ENCODE measurements around the gene ZSWIM5.
"Not testable (repeated sequence)": the region's sequence is repeated elsewhere in the genome, so short reads cannot be mapped to it uniquely, and the experiment has no call there.

The ZSWIM5 gene

DNA sequence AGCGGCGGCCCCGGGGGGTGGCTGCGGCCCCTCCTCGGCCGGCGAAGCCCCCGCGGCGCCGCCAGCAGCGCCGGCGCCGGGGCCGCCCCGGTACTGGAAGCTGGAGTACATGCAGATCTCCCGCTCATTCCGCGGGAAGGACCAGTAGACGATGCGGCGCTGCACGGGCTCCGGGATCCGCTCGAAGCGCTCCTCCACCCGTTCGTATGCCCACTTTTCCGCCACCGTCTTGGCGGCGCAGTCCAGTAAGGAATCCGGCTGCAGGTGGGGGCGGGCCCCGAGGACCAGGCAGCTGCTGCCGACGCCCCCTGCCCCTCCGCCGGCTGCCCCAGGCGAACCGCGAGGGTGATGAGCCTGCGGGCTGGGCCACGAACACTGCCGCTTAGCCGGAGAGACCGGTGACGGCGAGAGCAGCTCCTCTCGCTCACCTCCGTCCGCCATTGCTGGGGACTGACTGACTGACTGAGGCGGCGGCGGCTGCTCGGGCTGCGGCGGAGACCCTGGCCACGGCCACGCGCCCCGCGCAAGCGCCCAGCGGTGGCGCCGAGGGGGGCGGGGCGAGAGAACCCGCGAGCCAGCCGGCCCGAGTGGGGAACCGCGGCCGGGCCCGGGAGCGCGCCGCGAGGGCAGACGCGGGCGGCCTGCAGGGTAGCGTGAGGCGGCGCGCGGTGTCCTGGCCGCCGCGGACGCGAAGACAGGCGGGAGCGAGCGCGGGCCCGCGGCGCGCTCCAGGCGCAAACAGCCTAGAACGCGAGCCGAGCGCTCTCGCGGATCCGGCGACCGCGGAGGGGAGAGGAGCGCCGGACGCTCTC is at the start of gene ZSWIM5:
Gene ZSWIM5, minus strand, starts transcription at position 696 of the 812 bp plus-strand sequence. Its CDS starts 255 bp downstream, at position 441.
- peak; percentile 78 for DNase-seq

DNA sequence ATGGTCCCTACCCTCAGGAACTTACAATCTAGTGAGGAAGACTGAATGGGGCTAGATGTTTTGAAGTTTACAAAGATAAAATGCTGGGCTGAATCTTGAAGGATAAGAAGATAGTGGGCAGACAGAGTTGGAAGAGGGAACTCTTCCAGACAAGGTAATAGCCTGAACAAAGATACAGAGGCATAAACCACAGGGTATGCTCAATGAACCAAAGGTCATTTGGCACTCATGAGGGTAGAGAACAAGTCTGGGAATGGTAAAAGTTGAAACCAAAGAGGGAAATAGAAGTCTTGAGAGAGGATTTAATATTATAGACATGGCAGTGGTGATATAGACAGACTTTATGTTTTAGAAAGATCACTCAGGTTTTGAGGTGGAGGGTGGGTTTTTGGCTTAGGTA is 48.1 kb upstream of the ZSWIM5 start:
- no peak for DNase-seq

DNA sequence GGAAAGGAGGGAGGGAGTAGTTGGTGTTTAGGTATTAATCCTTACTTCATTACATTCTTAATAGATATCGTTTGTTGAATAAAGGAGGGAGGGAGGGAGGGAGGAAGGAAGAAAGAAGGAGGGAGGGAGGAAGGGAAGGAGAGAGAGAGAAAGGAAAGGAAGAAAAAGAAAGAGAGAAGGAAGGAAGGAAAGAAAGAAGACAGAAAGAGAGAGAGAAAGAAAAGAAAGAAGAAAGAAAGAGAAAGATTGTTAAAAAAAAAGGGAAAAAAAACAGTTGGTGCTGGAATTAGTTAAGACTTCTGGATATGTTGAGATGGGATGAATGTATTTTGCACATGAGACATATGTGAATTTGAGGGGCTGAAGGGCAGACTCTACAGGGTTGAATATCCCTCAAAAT is 44.1 kb upstream of the ZSWIM5 start:
- no peak for DNase-seq

DNA sequence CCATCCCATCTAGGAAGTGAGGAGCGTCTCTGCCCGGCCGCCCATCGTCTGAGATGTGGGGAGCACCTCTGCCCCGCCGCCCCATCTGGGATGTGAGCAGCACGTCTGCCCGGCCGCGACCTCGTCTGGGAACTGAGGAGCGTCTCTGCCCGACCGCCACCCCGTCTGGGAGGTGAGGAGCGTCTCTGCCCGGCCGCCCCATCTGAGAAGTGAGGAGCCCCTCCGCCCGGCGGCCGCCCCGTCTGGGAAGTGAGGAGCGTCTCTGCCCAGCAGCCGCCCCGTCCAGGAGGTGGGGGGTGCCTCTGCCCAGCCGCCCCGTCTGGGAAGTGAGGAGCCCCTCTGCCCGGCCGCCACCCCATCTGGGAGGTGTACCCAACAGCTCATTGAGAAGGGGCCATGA is 41.6 kb upstream of the ZSWIM5 start:
- DNase-seq = not testable (repeated sequence)

DNA sequence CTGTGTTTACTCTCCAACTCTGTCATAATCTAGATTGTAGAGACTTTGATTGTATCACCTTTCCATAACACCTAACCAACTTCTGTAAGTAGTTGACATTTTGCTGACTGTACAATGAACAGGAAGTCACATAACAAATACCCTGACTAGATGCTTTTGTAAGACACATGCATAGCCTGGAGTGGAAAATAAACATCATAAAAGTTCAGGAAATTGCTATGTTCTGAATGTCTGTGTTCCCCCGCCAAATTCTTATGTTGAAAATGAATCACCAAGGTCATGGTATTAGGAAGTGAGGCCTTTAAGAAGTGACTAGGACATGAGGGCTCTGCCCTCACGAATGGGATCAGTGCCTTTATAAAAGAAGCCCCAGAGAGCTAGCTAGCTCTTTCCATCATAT is 40.4 kb upstream of the ZSWIM5 start:
- no peak for DNase-seq

DNA sequence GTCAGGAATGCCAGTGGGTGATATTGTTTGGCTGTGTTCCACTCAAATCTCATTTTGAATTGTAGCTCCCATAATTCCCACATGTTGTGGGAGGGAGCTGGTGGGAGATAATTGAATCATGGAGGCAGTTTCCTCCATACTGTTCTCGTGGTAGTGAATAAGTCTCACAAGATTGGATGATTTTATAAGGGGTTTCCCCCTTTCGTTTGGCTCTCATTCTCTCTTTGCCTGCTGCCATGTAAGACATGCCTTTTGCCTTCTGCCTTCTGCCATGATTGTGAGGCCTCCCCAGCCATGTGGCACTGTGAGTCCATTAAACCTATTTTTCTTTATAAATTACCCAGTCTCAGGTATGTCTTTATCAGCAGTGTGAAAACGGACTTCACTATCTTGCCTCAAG is 40.0 kb upstream of the ZSWIM5 start:
- DNase-seq = not testable (repeated sequence)

DNA sequence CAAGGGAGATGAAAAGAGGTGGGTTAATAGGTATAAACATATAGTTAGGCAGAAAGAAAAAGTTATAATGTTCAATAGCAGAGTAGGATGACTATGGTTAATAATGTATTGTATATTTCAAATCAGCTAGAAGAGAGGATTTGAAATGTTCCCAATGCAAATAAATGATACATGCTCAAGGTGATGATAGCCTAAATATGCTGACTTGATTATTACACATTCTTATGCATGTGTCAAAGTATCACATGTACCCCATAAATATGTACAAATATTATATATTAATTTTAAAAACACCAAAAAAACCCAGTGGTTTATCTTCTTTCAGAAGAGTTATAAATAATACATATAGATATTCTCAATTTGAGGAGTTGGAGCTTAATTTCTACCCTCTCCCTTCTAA is 38.3 kb upstream of the ZSWIM5 start:
- no peak for DNase-seq

DNA sequence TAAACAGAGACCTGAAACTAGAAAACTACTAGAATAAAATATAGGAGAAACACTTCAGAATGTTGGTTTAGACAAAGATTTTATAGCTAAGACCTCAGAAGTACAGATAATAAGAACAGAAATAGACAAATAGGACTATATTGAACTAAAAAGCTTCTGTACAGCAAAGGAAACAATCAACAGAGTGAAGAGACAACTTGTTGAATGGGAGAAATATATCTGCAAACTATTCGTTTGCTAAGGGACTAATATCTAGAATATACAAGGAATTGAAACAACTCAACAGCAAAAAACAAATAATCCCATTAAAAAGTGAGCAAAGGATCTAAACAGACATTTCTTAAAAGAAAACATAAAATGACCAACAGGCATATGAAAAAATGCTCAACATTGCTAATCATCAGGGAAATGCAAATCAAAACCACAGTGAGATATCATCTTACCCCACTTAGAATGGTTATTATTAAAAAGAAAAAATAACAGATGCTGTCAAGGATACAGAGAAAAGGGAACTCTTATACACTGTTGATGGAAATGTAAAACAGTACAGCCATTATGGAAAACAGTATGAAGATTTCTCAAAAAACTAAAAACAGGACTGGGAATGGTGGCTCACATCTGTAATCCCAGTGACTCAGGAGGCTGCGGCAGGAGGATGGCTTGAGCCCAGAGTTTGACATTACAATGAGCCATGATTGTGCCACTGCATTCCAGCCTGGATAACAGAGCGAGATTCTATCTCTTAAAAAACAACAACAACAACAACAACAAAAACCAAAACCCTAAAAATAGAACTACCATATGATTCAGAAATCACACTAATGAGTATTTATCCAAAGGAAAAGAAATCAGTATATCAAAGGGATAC is 37.3 kb upstream of the ZSWIM5 start:
- DNase-seq = no peak

DNA sequence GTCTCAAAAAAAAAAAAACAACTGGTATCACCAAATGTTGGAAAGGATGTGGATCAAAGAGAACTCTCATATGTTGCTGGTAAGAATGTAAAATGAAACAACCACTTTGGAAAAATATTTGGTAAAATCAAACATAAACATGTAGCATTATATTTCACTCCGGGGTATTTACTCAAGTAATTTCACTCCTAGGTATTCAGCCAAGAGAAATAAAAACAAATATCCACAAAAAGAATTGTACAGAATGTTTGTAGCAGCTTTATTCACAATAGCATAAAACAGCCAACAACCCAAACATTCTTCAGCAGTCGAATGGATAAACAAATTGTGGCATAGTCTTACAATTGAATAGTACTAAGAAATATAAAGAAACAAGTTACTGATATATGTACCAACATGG is 32.4 kb upstream of the ZSWIM5 start:
- DNase-seq = no peak

DNA sequence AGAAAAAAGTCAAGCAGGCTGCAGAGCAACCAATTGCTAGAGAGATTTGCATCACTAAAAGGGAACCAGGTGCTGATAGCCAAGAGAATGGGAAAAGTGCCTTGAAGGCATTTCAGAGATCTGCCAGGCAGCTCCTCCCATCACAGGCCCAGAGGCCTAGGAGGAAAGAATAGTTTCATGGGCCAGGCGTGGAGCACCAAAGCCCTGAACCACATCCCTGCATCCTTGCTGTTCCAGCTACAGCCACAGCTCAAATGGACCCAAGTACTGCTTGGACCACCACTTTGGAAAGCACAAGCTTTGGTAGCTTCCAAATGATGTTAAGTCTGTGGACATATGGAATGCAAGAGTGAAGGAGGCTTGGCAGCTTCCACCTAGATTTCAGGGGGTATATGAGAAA is 29.7 kb upstream of the ZSWIM5 start:
- no peak for DNase-seq

DNA sequence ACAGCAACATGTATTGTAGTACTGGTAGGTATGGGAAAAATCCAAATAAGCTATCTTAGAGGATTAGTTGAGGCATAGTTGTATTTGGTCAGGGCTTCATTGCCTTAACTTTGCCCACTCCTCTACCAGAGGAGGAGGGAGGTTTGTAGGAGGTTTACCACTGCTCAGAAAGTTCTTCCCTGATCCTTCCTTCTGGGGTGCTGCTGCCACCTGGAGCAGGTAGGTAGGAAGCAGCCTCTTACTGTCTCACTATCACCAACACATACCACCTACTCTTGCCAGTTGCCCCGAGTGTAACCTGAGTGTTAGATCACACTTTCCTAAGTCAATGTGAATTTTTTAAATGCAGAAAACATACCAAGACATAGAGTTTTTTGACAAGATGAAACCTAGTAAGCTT is 24.1 kb upstream of the ZSWIM5 start:
- DNase-seq = no peak

DNA sequence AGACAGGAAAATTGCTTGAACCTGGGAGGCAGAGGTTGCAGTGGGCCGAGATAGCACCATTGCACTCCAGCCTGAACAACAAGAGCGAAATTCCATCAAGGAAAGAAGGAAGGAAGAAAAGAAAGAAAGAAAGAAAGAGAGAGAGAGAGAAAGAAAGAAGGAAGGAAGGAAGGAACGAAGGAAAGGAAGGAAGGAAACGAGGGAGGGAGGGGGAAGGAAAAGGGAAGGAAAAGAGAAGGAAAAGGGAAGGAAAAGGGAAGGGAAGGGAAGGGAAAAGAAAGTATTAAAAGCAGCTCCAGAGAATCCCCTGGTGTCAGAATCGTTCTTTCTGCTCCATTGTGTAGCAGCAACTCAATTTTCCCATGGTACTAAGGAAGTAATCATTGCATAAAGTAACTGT is 19.2 kb upstream of the ZSWIM5 start:
- DNase-seq = no peak

DNA sequence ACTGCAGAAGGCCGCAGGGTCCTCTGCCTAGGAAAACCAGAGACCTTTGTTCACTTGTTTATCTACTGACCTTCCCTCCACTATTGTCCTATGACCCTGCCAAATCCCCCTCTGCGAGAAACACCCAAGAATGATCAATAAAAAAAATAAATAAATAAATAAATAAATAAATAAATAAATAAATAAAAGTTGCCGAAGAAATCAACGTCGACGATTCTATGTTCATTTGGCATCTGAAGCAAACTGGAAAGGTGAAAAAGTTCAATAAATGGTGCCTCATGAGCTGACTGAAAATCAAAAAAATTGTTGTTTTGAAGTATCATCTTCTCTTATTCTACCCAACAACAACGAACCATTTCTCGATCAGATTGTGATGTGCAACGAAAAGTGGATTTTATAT is 17.3 kb upstream of the ZSWIM5 start:
- not testable (repeated sequence) for DNase-seq

DNA sequence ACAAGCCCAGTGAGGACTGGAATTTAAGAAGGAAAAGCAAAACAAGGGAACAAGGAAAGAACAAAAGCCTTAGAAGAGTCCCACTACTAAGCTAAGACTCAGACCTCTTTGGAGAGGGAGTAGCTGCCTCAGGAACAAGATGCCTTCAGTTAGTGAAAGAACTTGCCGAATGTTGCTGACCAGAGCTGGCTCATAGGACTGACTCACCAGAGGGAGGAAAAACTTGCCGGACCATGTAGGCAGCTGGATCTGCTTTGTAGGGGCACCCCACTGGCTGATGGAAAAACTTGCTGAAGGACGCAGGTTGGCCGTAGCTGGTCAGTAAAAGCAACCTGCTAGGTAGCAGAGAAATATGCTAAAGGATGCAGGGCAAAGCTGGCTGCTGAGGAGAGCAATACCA is 15.3 kb upstream of the ZSWIM5 start:
- DNase-seq = no peak

DNA sequence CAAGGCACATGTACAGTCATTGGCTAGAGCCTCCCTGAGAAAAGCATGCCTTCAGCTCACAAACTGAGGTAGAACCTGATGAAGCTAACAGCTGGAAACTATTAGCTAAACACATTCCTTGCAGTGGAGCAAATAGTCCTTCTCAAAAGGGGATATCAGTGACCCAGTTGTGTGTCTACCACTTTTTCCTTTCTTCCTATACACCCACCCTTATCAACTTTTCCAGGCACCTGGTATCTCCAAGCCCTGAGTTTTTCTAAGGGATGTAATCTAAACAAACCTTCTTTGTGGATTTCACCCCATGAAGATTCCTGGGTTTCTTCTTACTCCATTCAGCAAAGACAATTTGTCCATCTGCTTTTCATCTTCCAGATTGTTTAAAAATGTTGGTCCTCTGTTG is 10.5 kb upstream of the ZSWIM5 start:
- no peak for DNase-seq

DNA sequence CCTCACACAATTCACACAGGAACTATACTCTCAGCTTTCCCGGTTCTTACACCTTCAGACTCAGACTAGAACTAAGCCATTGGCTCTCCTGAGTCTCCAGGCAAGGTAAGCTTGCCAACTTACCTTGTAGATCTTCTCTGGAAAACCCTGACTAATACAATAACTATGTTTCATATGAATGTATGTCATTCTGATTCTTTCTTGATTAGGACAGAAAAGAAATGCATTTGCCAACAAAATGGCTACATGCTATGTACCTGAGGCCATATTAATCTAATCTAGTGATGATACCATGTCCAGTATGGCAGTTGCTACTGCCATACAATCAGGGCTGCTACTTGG is 9.8 kb upstream of the ZSWIM5 start:
- DNase-seq = no peak

DNA sequence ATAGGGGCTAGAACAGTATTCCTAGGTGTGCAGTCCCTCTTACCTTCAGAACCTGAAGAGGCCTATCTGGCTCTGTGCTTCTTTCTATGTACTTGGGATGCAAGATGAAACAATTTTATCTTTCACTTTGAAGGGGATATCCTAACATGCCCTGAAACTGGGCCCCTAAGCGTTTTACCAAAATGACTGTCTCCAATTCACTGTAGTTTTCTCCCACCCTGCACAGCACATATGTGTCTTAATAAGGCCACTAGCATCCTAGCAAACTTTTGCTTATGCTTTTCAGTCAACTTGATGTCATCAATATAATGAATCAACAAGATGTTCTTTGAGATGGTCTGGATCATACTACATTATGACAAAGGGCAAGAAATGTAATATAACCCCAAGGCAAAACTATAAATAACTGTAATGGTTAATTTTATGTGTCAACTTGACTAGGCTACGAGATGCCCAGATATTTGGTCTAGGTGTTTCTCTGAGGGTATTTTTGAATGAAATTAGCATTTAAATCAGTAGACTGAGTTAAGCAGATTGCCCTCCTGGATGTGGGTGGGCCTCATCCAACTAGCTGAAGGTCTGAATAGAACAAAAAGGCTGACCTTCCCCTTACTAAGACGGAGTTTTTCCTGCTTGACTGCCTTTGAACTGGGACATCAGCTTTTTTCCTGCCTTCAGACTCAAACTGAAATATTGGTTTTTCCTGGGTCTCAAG is 9.2 kb upstream of the ZSWIM5 start:
- no peak for DNase-seq

DNA sequence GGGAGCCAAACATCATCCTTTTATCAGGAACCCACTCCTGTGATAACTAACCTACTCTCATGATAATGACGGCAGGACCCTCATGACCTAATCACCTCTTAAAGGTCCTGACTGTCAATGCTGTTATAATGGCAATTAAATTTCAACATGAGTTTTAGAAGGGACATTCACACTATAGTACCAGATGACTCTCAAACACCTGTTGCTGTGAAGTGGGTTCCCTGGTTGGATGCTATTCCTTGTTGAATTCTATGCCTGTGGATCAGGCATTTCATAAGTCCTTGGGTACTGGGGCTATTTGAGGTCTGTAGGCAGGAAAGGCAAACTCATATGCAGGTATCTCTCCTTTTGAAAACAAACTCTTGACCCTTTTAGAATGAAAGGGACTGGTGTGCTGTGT is 7.5 kb upstream of the ZSWIM5 start:
- no peak for DNase-seq

DNA sequence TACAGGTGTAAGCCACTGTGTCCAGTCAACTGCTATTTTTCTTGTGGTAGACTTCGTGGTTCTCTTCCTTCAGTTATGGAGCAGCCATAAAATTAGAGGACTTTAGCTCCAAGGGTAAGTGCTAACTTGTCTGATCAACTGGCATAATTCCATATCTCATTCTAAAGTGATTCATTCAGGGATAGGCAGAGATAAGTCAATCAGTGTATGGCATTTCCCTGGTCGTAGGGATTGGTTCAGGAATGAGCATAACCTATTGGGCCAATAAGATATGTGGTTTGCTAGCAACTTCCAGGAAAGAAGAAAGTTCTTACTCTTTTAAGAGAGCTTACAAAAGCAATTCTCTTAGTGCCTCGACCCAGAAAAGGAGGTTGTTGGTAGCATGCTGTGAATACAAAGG is 4.7 kb upstream of the ZSWIM5 start:
- no peak for DNase-seq

DNA sequence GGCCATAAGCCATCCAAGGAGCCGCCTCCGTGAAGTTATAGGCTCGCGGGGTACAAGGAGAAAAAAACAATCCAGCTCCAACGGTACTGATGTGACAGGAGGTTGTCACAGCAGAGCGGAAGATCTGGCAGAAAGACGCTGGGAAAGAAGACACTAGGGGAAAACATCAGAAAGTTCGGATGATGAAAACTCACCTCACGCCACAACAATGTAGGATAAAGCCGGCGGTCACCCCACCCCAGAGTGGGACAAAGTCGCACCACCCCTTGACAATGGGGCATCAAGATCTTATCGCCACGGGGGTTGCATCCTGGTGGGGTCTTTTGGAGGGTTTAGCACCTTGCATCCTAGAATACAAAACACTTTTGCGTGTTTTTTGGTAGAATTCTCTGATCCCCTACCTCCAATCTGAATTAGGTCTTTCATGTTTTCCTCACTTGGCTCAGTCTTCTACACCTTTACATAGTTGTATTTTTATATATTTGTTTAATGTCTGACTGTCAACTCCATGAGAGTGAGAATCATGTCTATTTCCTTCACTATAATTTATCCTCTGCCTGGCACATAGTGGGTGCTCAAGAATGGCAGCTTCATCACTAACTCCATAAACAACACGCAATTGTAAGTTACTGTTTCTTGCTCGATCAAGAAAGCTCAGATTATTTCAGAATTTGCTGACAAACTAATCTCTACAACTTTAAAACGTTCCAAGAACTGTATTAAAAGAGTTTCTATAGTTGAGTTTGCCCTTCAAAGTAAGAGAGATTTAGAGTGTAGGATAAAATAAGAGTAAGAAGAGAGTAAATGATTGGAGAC is 611 bp upstream of the ZSWIM5 start:
- DNase-seq = no peak

DNA sequence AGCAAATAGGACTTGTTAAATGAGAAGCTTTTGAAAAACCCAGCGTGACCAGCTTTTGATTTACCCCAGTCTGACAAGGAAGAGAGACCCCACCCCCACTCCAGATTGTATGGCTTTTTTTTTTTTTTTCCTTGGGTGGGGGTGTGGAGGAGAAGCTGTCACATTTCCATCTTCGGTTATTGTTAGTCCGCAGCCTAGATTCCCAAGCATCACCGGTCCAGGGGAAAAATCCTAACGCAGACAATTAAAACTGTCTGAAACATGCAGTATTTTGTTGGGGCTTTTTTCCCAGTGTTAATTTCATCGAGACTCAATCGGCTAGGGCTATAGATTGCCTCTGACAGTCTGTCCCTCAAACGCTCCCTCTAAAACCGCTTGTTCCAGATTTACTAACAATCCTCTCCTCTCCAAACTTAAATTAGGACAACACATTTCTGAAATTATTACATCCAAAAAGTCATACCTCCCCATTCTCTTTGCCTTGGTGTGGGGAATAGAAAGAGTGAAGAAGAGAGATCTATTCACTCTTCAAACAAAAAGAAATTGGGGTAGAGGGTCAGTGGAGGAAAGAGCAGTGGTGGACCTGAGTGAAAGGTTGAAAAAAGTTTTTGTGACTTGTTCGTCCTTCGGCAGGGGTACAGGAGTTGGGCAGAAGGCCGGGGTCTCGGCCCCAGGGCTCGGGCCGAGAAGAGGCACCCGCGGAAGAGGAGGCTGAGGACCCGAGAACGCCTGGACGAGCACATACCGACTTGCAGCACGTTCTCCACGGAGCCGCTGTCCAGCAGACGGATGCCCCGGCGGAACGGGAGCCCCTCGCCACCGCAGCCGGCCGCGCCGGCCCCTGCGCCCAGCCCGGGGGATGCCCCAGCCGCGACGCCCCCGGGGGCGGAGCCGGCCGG is 1.1 kb downstream of the ZSWIM5 start:
- peak; percentile 29 for DNase-seq

Measured in NCI-H1105 (cell line).